Esophagus (tissue), 2 donors: ENCODE results near the gene IL1R1. TPM values are rescaled to one million over a fixed set of nuclear protein-coding genes. Genes with fewer than 3 reads are reported as not detected.

Experiments used
- H3K27ac ChIP-seq, 2 donors: one replicate each; pipeline ENCODE4 v1.5.1; 2013; ENCODE audit warnings: low read depth in 2 of 2, mild to moderate bottlenecking in 2 of 2, inconsistent platforms in 1 of 2, low read length in 1 of 2, moderate library complexity in 1 of 2
- H3K27me3 ChIP-seq, 2 donors: one replicate each; pipeline ENCODE4 v1.6.1; 2013; ENCODE audit warnings: low read length in 2 of 2, control low read depth in 1 of 2, mild to moderate bottlenecking in 1 of 2; ENCODE audit not compliant: insufficient read depth in 2 of 2, control insufficient read depth in 1 of 2
- H3K36me3 ChIP-seq, 2 donors: one replicate each; pipeline ENCODE4 v1.6.1; 2013; ENCODE audit warnings: low read length in 1 of 2; ENCODE audit not compliant: control insufficient read depth in 2 of 2, insufficient read depth in 2 of 2
- H3K4me1 ChIP-seq, 2 donors: one replicate each; pipeline ENCODE4 v1.6.1; 2013; ENCODE audit warnings: low read length in 1 of 2; ENCODE audit not compliant: control insufficient read depth in 2 of 2, insufficient read depth in 2 of 2
- H3K4me3 ChIP-seq, 2 donors: one replicate each; pipeline ENCODE4 v1.5.1; 2013; ENCODE audit warnings: low read length in 2 of 2, mild to moderate bottlenecking in 2 of 2, low read depth in 1 of 2, moderate library complexity in 1 of 2
- H3K9me3 ChIP-seq, 2 donors: one replicate each; pipeline ENCODE4 v1.6.1; 2013; ENCODE audit warnings: mild to moderate bottlenecking in 2 of 2, low read depth in 1 of 2, low read length in 1 of 2, moderate library complexity in 1 of 2; ENCODE audit not compliant: control insufficient read depth in 2 of 2, insufficient read depth in 1 of 2
- WGBS, 2 donors: extraction: QIAGEN DNeasy Blood & Tissue Kit; methylation state at CpG; one replicate each; pipeline ENCODE4 v1.1.7; 2013; 5-methylcytosine and 5-hydroxymethylcytosine counted together
- polyA plus RNA-seq, 2 donors: library from polyadenylated mRNA; stranded (reverse); fragments of 200-250 nt; gene quantifications; one replicate each; pipeline ENCODE4 v1.2.3, GENCODE V29; 2013
- donor health status: healthy with polysubstance abuse.
- donor health status: Bipolar disorder and iron deficiency.

IL1R1 gene
- polyA plus RNA-seq, 2 donors, result 11.7 to 12.7 TPM

DNA sequence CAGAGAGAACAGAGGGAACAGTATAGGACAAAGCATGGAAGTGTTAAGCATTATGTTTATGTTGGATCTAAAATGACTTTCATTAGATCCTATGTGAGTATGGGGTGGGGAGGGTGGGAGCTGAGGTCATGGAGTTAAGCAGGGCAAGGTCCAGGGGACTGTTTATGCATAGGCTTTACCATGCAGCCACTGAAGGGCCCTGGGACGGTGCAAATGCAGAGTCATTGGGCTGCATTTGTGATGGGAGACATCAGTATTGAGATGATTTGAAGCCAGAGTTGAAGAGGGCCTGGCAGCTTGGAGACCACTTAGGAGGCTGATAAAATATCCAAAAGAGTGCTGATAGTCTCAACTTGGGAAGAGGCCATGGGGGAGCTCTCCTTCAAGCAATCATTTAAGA lies 66.9 kb downstream of the IL1R1 start:
- Histone ChIP-seq H3K9me3 (no peaks in the 10 kb centered on the region), H3K4me3 (no peak overlapping the region), H3K27ac (no peak overlapping the region), H3K27me3 (no peaks in the 10 kb centered on the region), H3K36me3 (no peaks in the 10 kb centered on the region), H3K4me1 (peaks cover 3 to 8% of the 10 kb centered on the region in 2 donors)
- WGBS, 2 donors, result 0 to 79% methylated on average over 1 of the region's 1 CpG

DNA sequence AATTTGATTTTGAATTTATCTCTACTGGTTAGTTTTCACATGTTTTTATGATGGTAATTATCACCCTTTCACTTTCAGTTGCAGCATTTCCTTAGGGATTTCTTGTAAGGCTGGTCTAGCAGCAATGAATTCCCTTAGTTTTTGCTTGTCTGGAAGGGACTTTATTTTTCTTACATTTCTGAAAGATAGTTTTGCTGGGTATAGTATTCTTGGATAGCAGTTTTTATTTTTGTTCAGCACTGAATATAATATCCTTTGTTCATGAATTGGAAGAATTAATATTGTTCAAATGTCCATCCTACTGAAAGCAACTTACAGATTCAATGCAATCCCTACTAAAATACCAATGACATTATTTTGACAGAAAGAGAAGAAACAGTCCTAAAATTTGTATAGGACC lies 74.5 kb downstream of the IL1R1 start:
- no peaks in the 10 kb centered on the region for H3K4me1 ChIP-seq

DNA sequence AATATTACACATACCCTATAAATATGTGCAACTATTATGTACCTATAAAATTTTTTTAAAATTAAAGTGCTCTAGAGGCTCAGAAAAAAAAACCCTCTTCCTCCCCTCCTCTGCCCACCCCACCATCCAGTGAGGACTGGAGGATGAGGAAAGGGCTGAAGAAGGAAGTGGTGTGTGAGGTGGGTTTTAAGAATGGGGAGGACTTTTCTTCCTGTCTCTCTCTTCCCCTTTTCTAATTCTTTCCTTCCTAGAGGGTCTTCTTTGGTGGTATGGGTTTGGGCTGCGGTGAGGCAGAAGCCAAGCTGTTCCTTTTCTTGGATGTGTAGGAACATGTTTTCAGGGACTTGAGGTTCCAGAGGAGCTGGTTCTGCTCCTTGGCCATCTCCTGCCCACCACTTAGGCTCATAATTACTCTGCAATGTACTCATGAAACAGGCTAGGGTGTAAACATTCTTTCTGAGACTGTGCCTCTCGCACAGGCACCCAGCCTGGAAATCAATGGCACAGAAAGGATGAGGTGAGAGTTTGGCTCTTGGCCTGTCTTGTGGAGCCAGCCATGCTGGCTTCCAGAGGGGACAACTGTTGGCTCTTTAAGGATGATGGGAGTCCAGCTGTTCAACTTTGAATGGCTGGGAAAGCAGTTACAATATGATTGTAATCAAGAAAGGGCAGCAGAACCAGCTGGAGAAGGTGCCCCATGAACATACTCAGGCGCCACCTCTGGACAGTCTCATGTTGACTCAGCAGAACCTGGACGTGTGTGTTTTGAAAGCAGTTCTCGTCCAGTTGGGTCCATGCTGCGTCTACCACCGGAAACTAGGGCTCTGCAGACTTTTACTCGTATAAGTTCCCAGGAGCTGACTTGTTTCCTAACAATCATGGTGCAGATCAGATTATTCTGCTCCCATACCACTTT lies 82.5 kb downstream of the IL1R1 start:
- Histone ChIP-seq H3K9me3 (no peaks in the 10 kb centered on the region), H3K27me3 (no peaks in the 10 kb centered on the region), H3K4me1 (no peaks in the 10 kb centered on the region), H3K27ac (peak overlapping the region; percentile 63 to 82), H3K36me3 (peaks cover 0 to 6% of the 10 kb centered on the region in 2 donors), H3K4me3 (no peak overlapping the region)
- 58 to 75% methylated on average over 8 of the region's 8 CpGs for WGBS, 2 donors

More for the DNA sequence above, 74.5 kb downstream of the IL1R1 start:
- Histone ChIP-seq H3K9me3 (peaks cover 2 to 3% of the 10 kb centered on the region in 2 donors), H3K27me3 (no peaks in the 10 kb centered on the region), H3K36me3 (peaks cover 7 to 14% of the 10 kb centered on the region in 2 donors), H3K4me3 (no peak overlapping the region), H3K27ac (no peak overlapping the region)

DNA sequence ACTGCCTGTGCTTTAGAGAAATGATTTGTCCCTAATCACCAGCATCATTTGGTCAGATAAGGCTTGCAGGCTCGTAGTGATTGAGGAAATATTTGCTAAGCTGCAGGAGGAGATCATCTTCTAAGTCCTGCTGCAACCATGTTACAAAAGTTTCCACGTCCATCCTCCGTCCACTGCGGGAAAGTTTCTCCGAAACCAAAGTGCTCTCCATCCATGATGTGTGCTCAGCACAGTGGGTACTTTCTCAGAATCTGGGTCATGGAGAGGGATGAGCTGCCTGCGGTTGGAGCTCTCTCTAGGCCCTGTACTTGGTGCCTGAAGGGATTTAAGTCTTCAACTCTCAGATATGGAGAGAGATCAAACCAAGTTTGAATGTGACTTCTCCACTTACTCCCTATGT lies 83.6 kb downstream of the IL1R1 start:
- H3K9me3 ChIP-seq, result no peaks in the 10 kb centered on the region
- peaks cover 0 to 3% of the 10 kb centered on the region in 2 donors for H3K36me3 ChIP-seq
- no peak overlapping the region for H3K4me3 ChIP-seq
- H3K27me3 ChIP-seq, result no peaks in the 10 kb centered on the region
- WGBS, 2 donors, result 92 to 96% methylated on average over 6 of the region's 6 CpGs
- peak overlapping the region; percentile 76 to 96 for H3K27ac ChIP-seq
- peaks cover 0 to 3% of the 10 kb centered on the region in 2 donors for H3K4me1 ChIP-seq

DNA sequence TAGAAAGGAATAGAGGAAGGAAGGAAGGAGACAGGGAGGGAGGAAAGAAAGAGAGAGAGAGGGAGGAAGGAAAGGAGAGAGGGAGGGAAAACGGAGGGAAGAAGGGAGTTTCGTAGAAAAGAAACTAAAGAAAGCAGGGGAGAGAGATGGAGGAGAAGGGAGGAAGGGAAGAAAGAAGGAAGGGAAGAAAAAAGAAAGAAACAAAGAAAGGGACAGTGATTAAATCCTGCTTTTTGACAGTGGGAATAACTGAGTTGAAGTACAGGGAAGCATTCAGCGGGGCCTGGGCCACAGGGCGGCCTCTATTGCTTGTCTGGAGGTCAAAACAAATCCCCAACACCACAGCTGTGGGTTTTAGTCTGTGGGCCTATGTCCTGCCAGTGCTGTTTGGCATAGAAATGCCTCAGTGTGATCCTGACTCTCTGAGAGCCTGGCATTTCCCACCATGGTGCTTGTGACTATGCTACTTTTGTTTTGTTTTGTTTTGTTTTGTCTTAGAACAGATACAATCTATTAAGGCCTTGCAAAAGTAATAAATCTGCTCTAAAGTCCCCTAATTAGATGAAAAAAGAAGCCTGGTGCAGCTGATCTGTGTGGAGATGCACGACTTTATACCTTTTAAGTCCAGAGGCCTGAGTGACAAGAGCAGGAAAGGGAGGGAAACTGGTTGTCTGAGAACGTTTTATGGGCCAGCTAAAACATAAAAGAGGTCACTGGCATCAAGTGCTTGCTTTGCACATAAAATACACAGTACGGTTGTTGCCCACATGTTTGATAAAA lies 84.3 kb downstream of the IL1R1 start:
- Histone ChIP-seq H3K9me3 (no peaks in the 10 kb centered on the region), H3K27me3 (no peaks in the 10 kb centered on the region), H3K4me1 (peaks cover 0 to 3% of the 10 kb centered on the region in 2 donors), H3K27ac (peak overlapping the region; percentile 96 to 100), H3K36me3 (peaks cover 0 to 2% of the 10 kb centered on the region in 2 donors), H3K4me3 (no peak overlapping the region)
- 54 to 63% methylated on average over 7 of the region's 7 CpGs for WGBS, 2 donors

DNA sequence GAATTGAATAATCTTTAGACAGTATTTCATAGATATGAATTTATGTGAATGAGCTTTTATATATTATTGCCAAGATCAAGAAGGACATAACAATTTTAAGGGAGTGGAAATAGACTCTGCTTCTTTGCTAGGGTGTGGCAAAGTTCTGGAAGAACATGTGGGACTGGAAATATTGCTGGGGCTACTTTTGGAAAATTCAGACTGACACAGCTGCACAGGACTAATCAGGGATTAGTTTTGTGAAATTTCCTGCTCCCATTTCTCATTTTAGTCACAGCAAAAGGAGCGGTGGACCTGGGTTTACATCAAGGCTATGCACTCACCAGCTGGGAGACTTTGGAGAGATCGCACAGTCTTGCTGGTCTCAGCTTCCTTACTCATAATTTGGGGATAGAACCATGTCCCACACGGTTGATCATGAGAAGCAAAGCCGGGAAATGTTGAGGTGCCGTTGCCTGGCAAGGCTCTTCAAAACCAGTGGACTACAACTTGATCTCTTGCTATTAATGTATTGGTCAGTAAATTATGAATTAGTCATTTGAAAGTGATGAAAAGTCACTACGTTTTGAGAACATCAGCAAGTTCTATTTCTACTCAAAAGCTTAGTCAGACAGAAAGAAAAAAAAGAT lies 86.7 kb downstream of the IL1R1 start:
- H3K27ac ChIP-seq, result peak overlapping the region; percentile 77 to 95
- WGBS, 2 donors, result 65 to 70% methylated on average over 6 of the region's 6 CpGs
- H3K27me3 ChIP-seq, result no peaks in the 10 kb centered on the region
- peaks cover 0 to 2% of the 10 kb centered on the region in 2 donors for H3K36me3 ChIP-seq
- peaks cover 0 to 3% of the 10 kb centered on the region in 2 donors for H3K4me1 ChIP-seq
- H3K4me3 ChIP-seq, result no peak overlapping the region
- no peaks in the 10 kb centered on the region for H3K9me3 ChIP-seq

Other genes starting within 250 kb of the IL1R1 start
- 10 to 100 TPM; 67.2 to 67.4 TPM for gene IL1R2, start 150.8 kb upstream of the IL1R1 start, polyA plus RNA-seq
- gene IL1RL2, start 44.3 kb downstream of the IL1R1 start, polyA plus RNA-seq, result 1 to 10 TPM; 5.0 to 6.1 TPM
- gene IL1RL1, start 168.8 kb downstream of the IL1R1 start, polyA plus RNA-seq, result under 1 TPM; 0.18 to 0.44 TPM
- under 1 TPM; 0.83 to 0.95 TPM for gene IL18R1, start 213.1 kb downstream of the IL1R1 start, polyA plus RNA-seq